Endothelial cell of umbilical vein (primary cell): ENCODE data around the gene CYP2A6. TPM values are rescaled to one million over a fixed set of nuclear protein-coding genes. Genes with fewer than 3 reads are reported as not detected.
"Not testable (repeated sequence)": the region's sequence is repeated elsewhere in the genome, so short reads cannot be mapped to it uniquely, and the experiment has no call there.

Source experiments
- BruUV-seq: library from RNA; stranded (reverse); fragments of 400-500 nt; replicated peaks from 2 replicates; lab custom pipeline; 2021; lab: Mats Ljungman, UMichigan
- CTCF ChIA-PET: fragments of 300-600, 350-600 bp; sonication (Branson Sonifier 250); formaldehyde crosslinking; loops from one replicate; lab custom pipeline; 2021; ENCODE audit warnings: antibody characterized with exemption, inconsistent platforms; lab: Charles Lee
- POLR2A ChIA-PET: fragments of 300-600, 350-600 bp; sonication (Branson Sonifier 250); formaldehyde crosslinking; loops from one replicate; lab custom pipeline; 2021; ENCODE audit warnings: antibody characterized with exemption, inconsistent platforms; lab: Charles Lee
- DNase-seq: peaks from one replicate; pipeline ENCODE4 v3.0.0-alpha.2; 2011; ENCODE audit warnings: low read depth, low spot score
- FAIRE-seq: peaks from 2 replicates; lab custom pipeline; 2011; peaks lifted over from hg19 to GRCh38; lab: Jason Lieb, UNC
- H2AFZ ChIP-seq: 2 replicates; pipeline ENCODE4 v1.6.0; 2012; ENCODE audit warnings: low read depth, low read length, control low read depth, inconsistent platforms
- H3K27ac ChIP-seq: 2 replicates; pipeline ENCODE4 v1.5.1; 2011; ENCODE audit warnings: low read depth, mild to moderate bottlenecking, control low read depth, low read length, moderate library complexity; ENCODE audit not compliant: insufficient read depth
- H3K27me3 ChIP-seq, 2 experiments: 2 replicates each; pipeline versions ENCODE4 v1.6.0 to v1.6.1; 2011; ENCODE audit warnings: low read length in 2 of 2, mixed read lengths in 1 of 2; ENCODE audit not compliant: control insufficient read depth in 2 of 2, insufficient read depth in 2 of 2
- H3K36me3 ChIP-seq, 2 experiments: 2 replicates in 1 of 2; 3 replicates in 1 of 2; pipeline ENCODE4 v1.5.1; 2011; ENCODE audit warnings: low read length in 2 of 2, mild to moderate bottlenecking in 1 of 2, moderate library complexity in 1 of 2; ENCODE audit not compliant: control insufficient read depth in 2 of 2, insufficient read depth in 2 of 2; ENCODE audit errors: extremely low read depth in 1 of 2
- H3K4me1 ChIP-seq: 3 replicates; pipeline ENCODE4 v1.5.1; 2011; ENCODE audit warnings: mild to moderate bottlenecking, low read length; ENCODE audit not compliant: control insufficient read depth, insufficient read depth; ENCODE audit errors: extremely low read depth
- H3K4me2 ChIP-seq: 2 replicates; pipeline ENCODE4 v1.6.1; 2011; ENCODE audit warnings: low read length, control low read depth, mixed read lengths; ENCODE audit not compliant: insufficient read depth
- H3K4me3 ChIP-seq, 3 experiments: fragments of 200-600 bp in 1 of 3; sonication (generic), shearing (Covaris generic) in 1 of 3; replicated peaks in 1 of 3; 2 replicates each; pipeline ENCODE4 v1.5.1; 2011 to 2016; ENCODE audit warnings: control low read depth in 3 of 3, low read length in 3 of 3, mild to moderate bottlenecking in 2 of 3, inconsistent platforms in 1 of 3, low read depth in 1 of 3, moderate library complexity in 1 of 3; ENCODE audit not compliant: insufficient read depth in 1 of 3
- H3K79me2 ChIP-seq: 2 replicates; pipeline ENCODE4 v1.6.0; 2012; ENCODE audit warnings: low read length, inconsistent platforms; ENCODE audit not compliant: control insufficient read depth, insufficient read depth
- H3K9ac ChIP-seq: replicated peaks from 2 replicates; pipeline ENCODE3; 2011; ENCODE audit warnings: low read length, control low read depth; ENCODE audit not compliant: insufficient read depth; ENCODE audit errors: extremely low read depth
- H3K9me1 ChIP-seq: replicated peaks from 3 replicates; pipeline ENCODE4 v1.6.0; 2011; ENCODE audit warnings: mild to moderate bottlenecking, low read length; ENCODE audit not compliant: control insufficient read depth, insufficient read depth; ENCODE audit errors: extremely low read depth
- H3K9me3 ChIP-seq: replicated peaks from 2 replicates; pipeline ENCODE4 v1.5.1; 2012; ENCODE audit warnings: low read length, inconsistent platforms; ENCODE audit not compliant: control insufficient read depth, insufficient read depth
- H4K20me1 ChIP-seq: replicated peaks from 2 replicates; pipeline ENCODE3; 2011; ENCODE audit warnings: mild to moderate bottlenecking, low read length; ENCODE audit not compliant: control insufficient read depth, insufficient read depth; ENCODE audit errors: extremely low read depth
- dilution Hi-C: fragments of 300-500 bp; cut with MboI; formaldehyde crosslinking; loops from one replicate; pipeline ENCODE4 v1.15.0; 2019; ENCODE audit warnings: low sequenced_read_pairs; ENCODE audit not compliant: extremely low pct_ligation_motif_present
- intact Hi-C: fragments of 100-400 bp; cut with micrococcal nuclease; formaldehyde crosslinking; loops from one replicate; pipeline ENCODE4 v1.10.0; 2022
- polyA plus RNA-seq, 4 experiments: library from polyadenylated mRNA; depleted of rRNA in 3 of 4; stranded (reverse) in 3 of 4; unstranded in 1 of 4; fragments of >200 nt; gene quantifications; 2 replicates each; pipeline versions ENCODE4 v1.2.1 to v1.2.3, GENCODE V29; 2011 to 2012; ENCODE audit warnings: missing spikeins in 1 of 4
- total RNA-seq: library from RNA; stranded (reverse); gene quantifications from 2 replicates; pipeline ENCODE4 v1.2.3, GENCODE V29; 2021

The CYP2A6 gene
- total and polyA plus RNA-seq, 2 donors (not counting 3 experiments of a cell fraction or from before 2014, with no cell fraction given) = not detected

DNA sequence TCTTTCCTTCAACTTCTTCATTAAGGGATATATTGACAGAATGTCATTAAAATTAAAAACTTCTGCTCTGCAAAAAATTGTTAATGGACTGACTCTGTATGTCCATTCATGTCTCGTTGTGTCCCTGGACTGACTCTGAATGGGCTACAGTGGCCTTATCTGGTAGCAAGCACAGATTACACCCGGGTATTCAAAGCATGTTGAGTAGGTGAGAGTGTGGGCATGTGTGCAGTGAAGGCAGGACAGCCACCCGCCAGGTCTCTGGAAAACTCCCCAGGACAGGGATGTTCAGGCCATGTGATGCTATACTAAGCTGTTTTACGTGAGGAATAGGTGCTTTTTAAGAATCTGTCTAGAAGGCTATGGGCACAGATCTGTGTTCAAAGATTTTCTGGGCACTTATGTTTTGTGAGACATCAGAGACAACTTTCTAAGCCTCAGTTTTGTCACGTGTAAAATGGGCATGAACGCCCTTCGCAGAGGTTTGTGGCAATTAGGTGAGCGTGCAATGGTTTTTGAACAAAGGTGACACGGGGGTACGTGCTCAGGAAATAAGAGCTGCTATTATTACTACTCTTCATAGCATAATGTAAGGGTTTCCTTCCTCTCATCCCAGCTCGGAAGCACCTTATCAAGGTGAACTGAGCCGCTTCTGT lies 7.1 kb downstream of the CYP2A6 start:
- POLR2A ChIA-PET, H2AFZ ChIP-seq, H3K4me3 ChIP-seq, H3K9me3 ChIP-seq, H3K4me1 ChIP-seq, H4K20me1 ChIP-seq, H3K36me3 ChIP-seq, intact Hi-C loops, FAIRE-seq, H3K79me2 ChIP-seq, dilution Hi-C loops, CTCF ChIA-PET, H3K4me2 ChIP-seq, H3K9ac ChIP-seq, DNase-seq, H3K27me3 ChIP-seq, H3K27ac ChIP-seq, H3K9me1 ChIP-seq, BruUV-seq: not testable (repeated sequence)

DNA sequence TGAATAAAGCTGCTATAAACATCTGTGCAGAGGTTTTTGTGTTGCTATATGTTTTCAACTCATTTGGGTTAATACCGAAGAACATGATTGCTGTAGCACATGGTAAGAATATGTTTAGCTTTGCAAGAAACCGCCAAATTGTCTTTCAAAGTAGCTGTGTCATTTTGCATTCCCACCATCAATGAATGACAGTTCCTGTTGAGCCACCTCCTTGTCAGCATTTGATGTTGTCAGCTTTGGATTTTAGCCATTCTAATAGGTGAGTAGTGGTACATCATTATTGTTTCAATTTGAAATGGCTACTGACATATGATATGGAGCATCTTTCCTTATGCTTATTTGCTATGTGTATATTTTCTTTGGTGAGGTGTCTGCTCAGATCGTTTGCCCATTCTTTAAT lies 8.2 kb downstream of the CYP2A6 start:
- H3K4me2 ChIP-seq, H3K9ac ChIP-seq, BruUV-seq, H3K4me1 ChIP-seq, DNase-seq, H3K36me3 ChIP-seq, dilution Hi-C loops, POLR2A ChIA-PET, H2AFZ ChIP-seq, H3K27me3 ChIP-seq, intact Hi-C loops, H3K27ac ChIP-seq, H4K20me1 ChIP-seq, H3K79me2 ChIP-seq, FAIRE-seq, H3K9me1 ChIP-seq, H3K4me3 ChIP-seq, H3K9me3 ChIP-seq, CTCF ChIA-PET: not testable (repeated sequence)

DNA sequence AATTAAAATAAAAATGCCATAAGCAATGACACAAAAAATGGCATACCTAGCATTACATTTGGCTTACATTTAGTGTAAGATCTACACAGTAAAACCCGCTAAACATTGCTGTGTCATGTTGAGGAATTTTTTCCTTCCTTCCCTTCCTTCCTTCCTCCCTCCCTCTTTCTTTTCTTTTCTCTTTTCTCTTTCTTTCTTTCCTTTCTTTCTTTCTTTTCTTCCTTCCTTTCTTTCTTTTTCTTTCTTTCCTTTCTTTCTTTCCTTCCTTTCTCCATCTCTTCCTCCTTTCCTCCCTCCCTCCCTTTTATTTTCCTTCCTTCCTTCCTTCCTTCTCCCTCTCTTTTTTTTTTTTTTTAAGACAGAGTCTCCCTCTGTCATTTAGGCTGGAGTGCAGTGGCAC lies 11.8 kb downstream of the CYP2A6 start:
- H3K79me2 ChIP-seq, BruUV-seq, intact Hi-C loops, DNase-seq, H3K4me2 ChIP-seq, H3K4me3 ChIP-seq, H3K9me1 ChIP-seq, FAIRE-seq, H4K20me1 ChIP-seq, H3K36me3 ChIP-seq, H3K9me3 ChIP-seq, H2AFZ ChIP-seq, dilution Hi-C loops, H3K27me3 ChIP-seq, H3K9ac ChIP-seq, H3K4me1 ChIP-seq, H3K27ac ChIP-seq, POLR2A ChIA-PET, CTCF ChIA-PET: not testable (repeated sequence)
